ENCODE data around the gene ESYT3.
A peak's percentile ranks its signal among the peaks of the same experiment; 100 is the strongest.

The ESYT3 gene

DNA sequence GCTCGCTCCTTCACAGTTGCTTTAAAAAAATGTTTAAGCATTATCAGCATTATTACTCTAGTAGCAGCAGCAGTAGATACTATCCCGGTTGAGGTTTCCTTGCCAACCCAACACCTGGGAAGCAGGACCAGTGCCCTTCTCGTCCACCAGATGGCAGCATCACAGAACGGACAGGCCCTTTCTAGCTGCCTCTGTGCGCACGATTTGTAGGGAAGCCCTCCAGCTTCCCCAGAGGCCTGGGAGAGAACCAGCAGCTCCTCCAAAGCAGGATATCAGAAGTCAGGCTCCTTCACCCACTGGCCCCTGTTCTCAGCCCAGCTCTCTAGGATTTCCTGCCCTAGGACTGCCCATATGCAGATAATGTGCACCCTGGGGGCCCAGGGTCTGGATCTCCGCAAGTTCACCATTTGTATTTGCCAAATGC, 16.8 kb upstream of the ESYT3 start:
- no peak for TF ChIP-seq EZH2 (IDR thresholded peaks at IDR 0.05; ENCODE audit: borderline replicate concordance, low read length)
- TF ChIP-seq, protein P1, sequence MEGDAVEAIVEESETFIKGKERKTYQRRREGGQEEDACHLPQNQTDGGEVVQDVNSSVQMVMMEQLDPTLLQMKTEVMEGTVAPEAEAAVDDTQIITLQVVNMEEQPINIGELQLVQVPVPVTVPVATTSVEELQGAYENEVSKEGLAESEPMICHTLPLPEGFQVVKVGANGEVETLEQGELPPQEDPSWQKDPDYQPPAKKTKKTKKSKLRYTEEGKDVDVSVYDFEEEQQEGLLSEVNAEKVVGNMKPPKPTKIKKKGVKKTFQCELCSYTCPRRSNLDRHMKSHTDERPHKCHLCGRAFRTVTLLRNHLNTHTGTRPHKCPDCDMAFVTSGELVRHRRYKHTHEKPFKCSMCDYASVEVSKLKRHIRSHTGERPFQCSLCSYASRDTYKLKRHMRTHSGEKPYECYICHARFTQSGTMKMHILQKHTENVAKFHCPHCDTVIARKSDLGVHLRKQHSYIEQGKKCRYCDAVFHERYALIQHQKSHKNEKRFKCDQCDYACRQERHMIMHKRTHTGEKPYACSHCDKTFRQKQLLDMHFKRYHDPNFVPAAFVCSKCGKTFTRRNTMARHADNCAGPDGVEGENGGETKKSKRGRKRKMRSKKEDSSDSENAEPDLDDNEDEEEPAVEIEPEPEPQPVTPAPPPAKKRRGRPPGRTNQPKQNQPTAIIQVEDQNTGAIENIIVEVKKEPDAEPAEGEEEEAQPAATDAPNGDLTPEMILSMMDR (IDR thresholded peaks at IDR 0.05; ENCODE audit: low read length): peak; percentile 95

DNA sequence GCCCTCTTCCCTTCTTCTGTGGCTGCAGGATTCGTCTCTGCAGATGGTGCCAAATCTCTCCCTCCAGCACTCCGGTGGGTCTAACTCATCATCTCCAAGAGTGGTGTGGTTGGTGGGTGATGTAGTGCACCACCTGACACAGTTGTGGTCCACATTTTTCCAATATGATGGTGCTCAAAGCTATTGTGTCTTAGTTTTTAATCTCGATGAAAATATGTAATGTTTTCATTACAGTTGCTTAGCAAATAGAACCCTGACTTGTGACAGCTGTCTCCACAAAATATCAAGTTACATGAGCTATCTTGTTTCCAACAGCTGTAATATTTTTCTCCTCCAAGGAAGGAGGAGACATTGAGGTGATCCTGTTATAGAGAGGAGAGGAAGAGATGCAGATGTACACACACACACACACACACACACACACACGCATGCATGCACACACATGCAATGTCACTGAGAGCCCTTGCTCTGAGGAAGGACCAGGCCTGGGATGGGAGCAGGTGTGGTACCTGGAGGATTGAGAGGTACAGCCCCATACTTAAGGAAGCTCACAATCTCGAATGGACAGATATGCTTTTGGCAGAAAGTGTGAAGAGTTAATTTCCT, 15.7 kb upstream of the ESYT3 start:
- no peak overlapping the region for H3K9ac ChIP-seq (ENCODE audit: low read length)
- no peaks in the 10 kb centered on the region for H3F3A ChIP-seq (ENCODE audit: insufficient read depth, low read length)
- TF ChIP-seq, protein P1 (IDR thresholded peaks at IDR 0.05; ENCODE audit: low read length): no peak
- TF ChIP-seq EZH2 (IDR thresholded peaks at IDR 0.05; ENCODE audit: borderline replicate concordance, low read length): no peak
- H2AFZ ChIP-seq (ENCODE audit: low read length): no peak overlapping the region
- no peaks in the 10 kb centered on the region for H3K9me2 ChIP-seq (ENCODE audit: low read depth, low read length)
- H3K27me3 ChIP-seq (ENCODE audit: insufficient read depth, low read length): peaks cover 7% of the 10 kb centered on the region; the same call in 1 of the 2 replicates
- no peaks in the 10 kb centered on the region for H3K4me1 ChIP-seq (ENCODE audit: insufficient read depth, low read length, severe bottlenecking)
- 0 out of 2 replicates have a peak, but pooled peaks cover 5% of the 10 kb centered on the region for H3K9me3 ChIP-seq (ENCODE audit: low read length)
- no peak overlapping the region for H3K4me3 ChIP-seq (ENCODE audit: low read depth, low read length, poor library complexity, severe bottlenecking)
- no peak overlapping the region for H3K4me2 ChIP-seq (ENCODE audit: low read length)
- no peaks in the 10 kb centered on the region for H3K36me3 ChIP-seq (ENCODE audit: insufficient read depth, low read length)
- H3K27ac ChIP-seq (ENCODE audit: low read depth, low read length, poor library complexity, severe bottlenecking): no peak overlapping the region
- no peaks in the 10 kb centered on the region for H4K20me1 ChIP-seq (ENCODE audit: insufficient read depth, low read length)
- H3K79me2 ChIP-seq (ENCODE audit: insufficient read depth, low read length): no peaks in the 10 kb centered on the region

More for the DNA sequence above, 16.8 kb upstream of the ESYT3 start:
- Histone ChIP-seq H3K9ac (ENCODE audit: low read length) (no peak overlapping the region), H3K27ac (ENCODE audit: low read depth, low read length, poor library complexity, severe bottlenecking) (no peak overlapping the region), H3K36me3 (ENCODE audit: insufficient read depth, low read length) (no peaks in the 10 kb centered on the region), H3K4me1 (ENCODE audit: insufficient read depth, low read length, severe bottlenecking) (no peaks in the 10 kb centered on the region), H2AFZ (ENCODE audit: low read length) (no peak overlapping the region), H3K4me2 (ENCODE audit: low read length) (no peak overlapping the region), H3F3A (ENCODE audit: insufficient read depth, low read length) (no peaks in the 10 kb centered on the region), H3K9me3 (ENCODE audit: low read length) (0 out of 2 replicates have a peak, but pooled peaks cover 5% of the 10 kb centered on the region), H4K20me1 (ENCODE audit: insufficient read depth, low read length) (no peaks in the 10 kb centered on the region), H3K4me3 (ENCODE audit: low read depth, low read length, poor library complexity, severe bottlenecking) (no peak overlapping the region), H3K79me2 (ENCODE audit: insufficient read depth, low read length) (no peaks in the 10 kb centered on the region), H3K9me2 (ENCODE audit: low read depth, low read length) (no peaks in the 10 kb centered on the region), H3K27me3 (ENCODE audit: insufficient read depth, low read length) (peaks cover 10% of the 10 kb centered on the region; the same call in 1 of the 2 replicates)

DNA sequence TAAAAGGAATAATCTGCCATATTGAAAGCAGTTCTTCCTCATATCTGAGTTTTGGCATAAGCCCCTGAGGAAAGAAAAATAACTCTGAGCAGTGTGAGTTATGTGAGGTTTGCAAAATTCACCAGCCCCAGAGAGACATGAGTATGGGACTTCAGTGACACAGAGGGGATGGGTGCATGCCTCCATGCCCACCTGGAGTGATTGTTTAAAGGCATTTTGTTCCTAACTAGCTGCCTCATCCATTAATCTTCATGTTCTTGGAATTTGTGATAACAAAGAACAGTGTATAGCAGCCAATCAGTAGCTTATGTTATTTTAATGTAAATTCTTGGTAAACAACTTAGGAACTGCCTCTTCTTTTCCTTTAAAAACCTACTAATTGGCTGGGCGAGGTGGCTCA, 11.1 kb upstream of the ESYT3 start:
- Histone ChIP-seq H3K27me3 (ENCODE audit: insufficient read depth, low read length) (no peaks in the 10 kb centered on the region), H3K4me2 (ENCODE audit: low read length) (no peak overlapping the region), H4K20me1 (ENCODE audit: insufficient read depth, low read length) (no peaks in the 10 kb centered on the region), H3K4me3 (ENCODE audit: low read depth, low read length, poor library complexity, severe bottlenecking) (no peak overlapping the region), H3K4me1 (ENCODE audit: insufficient read depth, low read length, severe bottlenecking) (no peaks in the 10 kb centered on the region), H3K36me3 (ENCODE audit: insufficient read depth, low read length) (no peaks in the 10 kb centered on the region), H3K9me2 (ENCODE audit: low read depth, low read length) (no peaks in the 10 kb centered on the region), H3K9me3 (ENCODE audit: low read length) (0 out of 2 replicates have a peak, but pooled peaks cover 5% of the 10 kb centered on the region), H3K27ac (ENCODE audit: low read depth, low read length, poor library complexity, severe bottlenecking) (no peak overlapping the region), H3K79me2 (ENCODE audit: insufficient read depth, low read length) (no peaks in the 10 kb centered on the region), H3F3A (ENCODE audit: insufficient read depth, low read length) (no peaks in the 10 kb centered on the region), H3K9ac (ENCODE audit: low read length) (no peak overlapping the region), H2AFZ (ENCODE audit: low read length) (no peak overlapping the region)
- no peak for TF ChIP-seq EZH2 (IDR thresholded peaks at IDR 0.05; ENCODE audit: borderline replicate concordance, low read length)
- TF ChIP-seq, protein P1 (IDR thresholded peaks at IDR 0.05; ENCODE audit: low read length): no peak

All from OCI-LY1 (cell line).